ENCODE measurements around the gene NLRP6. TPM values are rescaled to one million over a fixed set of nuclear protein-coding genes. Genes with fewer than 3 reads are reported as not detected.
"Not testable (repeated sequence)": the region's sequence is repeated elsewhere in the genome, so short reads cannot be mapped to it uniquely, and the experiment has no call there.

Gene NLRP6
- total RNA-seq, 4 donors from 2014 or later: 0.75 to 1.3 TPM; not detected in 2

DNA sequence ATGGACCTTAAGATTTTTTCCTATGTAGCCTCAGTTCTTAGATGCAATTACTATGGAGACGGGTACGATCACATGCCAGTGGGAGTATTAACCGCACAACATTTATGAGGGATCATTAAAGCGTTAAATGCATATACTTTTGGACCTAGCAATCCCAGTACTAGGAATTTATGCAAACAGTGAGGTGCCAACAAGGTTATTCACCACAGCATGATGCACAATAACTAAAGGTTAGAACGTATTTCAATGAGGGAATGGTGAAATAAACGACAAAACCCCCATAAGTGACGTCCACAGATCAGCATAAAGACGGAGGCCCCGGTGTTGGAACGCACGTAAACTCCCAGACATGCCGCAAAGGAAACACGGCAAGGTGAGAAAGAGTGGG is 42.6 kb upstream of the NLRP6 start:
- TF ChIP-seq, protein P1, sequence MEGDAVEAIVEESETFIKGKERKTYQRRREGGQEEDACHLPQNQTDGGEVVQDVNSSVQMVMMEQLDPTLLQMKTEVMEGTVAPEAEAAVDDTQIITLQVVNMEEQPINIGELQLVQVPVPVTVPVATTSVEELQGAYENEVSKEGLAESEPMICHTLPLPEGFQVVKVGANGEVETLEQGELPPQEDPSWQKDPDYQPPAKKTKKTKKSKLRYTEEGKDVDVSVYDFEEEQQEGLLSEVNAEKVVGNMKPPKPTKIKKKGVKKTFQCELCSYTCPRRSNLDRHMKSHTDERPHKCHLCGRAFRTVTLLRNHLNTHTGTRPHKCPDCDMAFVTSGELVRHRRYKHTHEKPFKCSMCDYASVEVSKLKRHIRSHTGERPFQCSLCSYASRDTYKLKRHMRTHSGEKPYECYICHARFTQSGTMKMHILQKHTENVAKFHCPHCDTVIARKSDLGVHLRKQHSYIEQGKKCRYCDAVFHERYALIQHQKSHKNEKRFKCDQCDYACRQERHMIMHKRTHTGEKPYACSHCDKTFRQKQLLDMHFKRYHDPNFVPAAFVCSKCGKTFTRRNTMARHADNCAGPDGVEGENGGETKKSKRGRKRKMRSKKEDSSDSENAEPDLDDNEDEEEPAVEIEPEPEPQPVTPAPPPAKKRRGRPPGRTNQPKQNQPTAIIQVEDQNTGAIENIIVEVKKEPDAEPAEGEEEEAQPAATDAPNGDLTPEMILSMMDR (IDR thresholded peaks at IDR 0.05): no peak
- TF ChIP-seq POLR2A (IDR thresholded peaks at IDR 0.05): no peak
- H3K4me1 ChIP-seq: peaks cover 11 to 35% (median 22%) of the 10 kb centered on the region in 3 donors
- H3K9me3 ChIP-seq: no peaks in the 10 kb centered on the region
- no peak for DNase-seq
- 3 to 5% methylated on average over 13 of the region's 13 CpGs for WGBS, 2 donors
- peak overlapping the region; percentile 87 to 99 (median 98) for H3K27ac ChIP-seq
- intact Hi-C loops (cut with DNase I): loop anchor here (10.0 kb wide), 1 partner anchor 269 kb away; the partner anchor contains the start of gene RNH1
- H3K27me3 ChIP-seq: no peaks in the 10 kb centered on the region
- peak overlapping the region; percentile 60 to 87 (median 84) for H3K4me3 ChIP-seq
- H3K36me3 ChIP-seq: peaks cover 0 to 33% (median 0%) of the 10 kb centered on the region in 3 donors

DNA sequence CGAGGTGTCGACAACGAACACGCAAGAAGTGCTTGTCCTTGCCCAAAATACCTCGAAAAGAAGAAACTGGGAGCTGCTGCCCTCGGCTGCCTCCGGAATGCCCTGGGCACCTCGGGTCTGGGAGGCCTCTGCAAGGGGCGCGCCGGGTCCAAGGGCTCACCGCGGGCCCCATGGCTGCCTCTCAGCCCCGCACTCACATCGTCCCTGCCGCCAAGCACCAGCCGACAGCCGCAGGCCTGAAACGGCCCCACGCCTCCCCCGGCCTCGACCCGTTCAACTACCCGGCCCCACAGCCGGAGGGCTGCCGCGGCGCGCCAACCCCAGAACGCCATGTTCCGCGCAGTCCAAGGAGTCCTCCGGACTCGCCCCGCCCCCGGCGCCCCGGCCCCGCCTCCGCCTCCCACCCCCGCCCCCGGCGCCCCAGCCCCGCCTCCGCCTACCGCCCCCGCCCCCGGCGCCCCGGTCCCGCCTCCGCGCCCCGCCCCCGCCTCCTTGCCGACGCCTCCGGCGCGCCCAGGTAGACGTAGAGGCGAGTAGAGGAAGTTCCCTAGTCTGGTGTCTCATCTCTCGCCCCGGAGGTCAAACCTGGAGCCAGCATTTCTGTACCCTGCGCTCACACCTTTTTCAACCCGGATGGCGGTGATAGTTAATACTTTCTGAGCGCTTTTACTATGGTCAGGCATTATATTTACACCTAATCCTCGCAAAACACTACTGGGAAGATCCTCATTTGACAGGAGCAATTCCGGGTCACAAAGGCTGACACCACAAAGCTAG is 42.0 kb upstream of the NLRP6 start, which contains the start of gene SIRT3:
Gene SIRT3 (minus strand): TSS at position 346 of the 777 bp plus-strand sequence. CDS start 14 bp downstream, at position 332.
- 0% methylated on average over 5 to 29 of the region's 70 CpGs for WGBS, 2 donors
- Histone ChIP-seq H3K4me3 (peak within 1 kb of the TSS; percentile 60 to 87 (median 84)), H3K9me3 (no peaks in the 10 kb centered on the region), H3K4me1 (peaks cover 11 to 35% (median 22%) of the 10 kb centered on the region in 3 donors), H3K27ac (peak within 1 kb of the TSS; percentile 87 to 99 (median 98)), H3K36me3 (peaks cover 0 to 33% (median 5%) of the 10 kb centered on the region in 3 donors), H3K27me3 (no peaks in the 10 kb centered on the region)
- TF ChIP-seq, protein P1 (IDR thresholded peaks at IDR 0.05): peak in 3 of 6 experiments; percentile 24 to 37 (median 36)
- peak in 2 of 4 donors; percentile 17 to 62 for TF ChIP-seq POLR2A (IDR thresholded peaks at IDR 0.05)
- intact Hi-C loops (cut with DNase I): loop anchor here (10.0 kb wide), 1 partner anchor 269 kb away; the partner anchor contains the start of gene RNH1
- DNase-seq: peak; percentile 48

DNA sequence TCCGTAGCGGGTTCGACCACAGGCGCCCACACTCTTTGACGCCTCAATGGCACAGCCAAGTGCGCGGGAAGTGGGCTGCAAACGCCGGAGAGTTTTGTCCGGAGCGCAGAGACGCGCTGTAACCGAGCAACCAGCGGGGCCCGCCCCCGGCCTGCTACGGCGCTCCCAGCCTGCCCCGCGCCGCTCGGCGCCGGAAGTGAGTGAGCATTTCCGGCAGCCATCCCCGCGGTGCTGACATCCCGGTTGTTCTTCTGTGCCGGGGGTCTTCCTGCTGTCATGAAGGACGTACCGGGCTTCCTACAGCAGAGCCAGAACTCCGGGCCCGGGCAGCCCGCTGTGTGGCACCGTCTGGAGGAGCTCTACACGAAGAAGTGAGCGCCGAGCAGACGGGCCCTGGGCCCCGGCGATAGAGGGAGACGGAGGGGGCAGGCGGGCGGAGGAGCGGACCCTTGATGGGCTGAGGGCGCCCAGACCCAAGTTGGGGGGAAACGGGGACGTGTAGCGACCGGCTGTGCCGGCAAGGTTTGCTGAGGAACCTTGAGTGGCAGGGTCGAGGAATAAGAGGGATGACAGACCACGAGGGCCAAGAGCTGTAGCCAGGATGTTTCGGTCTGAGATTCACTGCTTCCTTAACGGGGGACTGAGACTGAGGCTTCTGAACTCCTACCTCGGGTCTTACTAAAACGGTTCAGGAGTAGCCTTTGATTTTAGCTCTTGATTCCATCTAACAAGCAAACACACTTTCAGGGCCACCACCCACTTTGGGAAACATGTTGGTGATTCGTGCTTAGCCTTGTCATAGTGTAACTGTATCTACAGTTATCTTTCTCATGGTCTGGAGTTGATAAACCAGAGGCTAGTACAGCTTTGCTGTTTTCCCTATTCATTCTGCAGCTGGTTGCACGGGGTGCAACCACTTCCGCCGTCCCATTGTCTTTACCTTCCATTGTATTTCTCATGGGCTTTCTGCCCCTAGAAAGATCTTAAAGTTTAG is 41.1 kb upstream of the NLRP6 start, which contains the start of gene PSMD13:
Gene PSMD13 (plus strand): TSS at position 203 of the 994 bp plus-strand sequence. CDS start 74 bp downstream, at position 277.
- intact Hi-C loops (cut with DNase I): loop anchor here (10.0 kb wide), 1 partner anchor 268 kb away; the partner anchor contains the start of gene RNH1
- peak within 1 kb of the TSS; percentile 60 to 87 (median 84) for H3K4me3 ChIP-seq
- peak within 1 kb of the TSS; percentile 87 to 99 (median 98) for H3K27ac ChIP-seq
- no peaks in the 10 kb centered on the region for H3K9me3 ChIP-seq
- TF ChIP-seq POLR2A (IDR thresholded peaks at IDR 0.05): peak in 2 of 4 donors; percentile 19 to 63
- TF ChIP-seq, protein P1 (IDR thresholded peaks at IDR 0.05): no peak
- H3K4me1 ChIP-seq: peaks cover 11 to 35% (median 22%) of the 10 kb centered on the region in 3 donors
- no peaks in the 10 kb centered on the region for H3K27me3 ChIP-seq
- peak; percentile 34 for DNase-seq
- 3 to 9% methylated on average over 10 to 13 of the region's 62 CpGs for WGBS, 2 donors
- H3K36me3 ChIP-seq: peaks cover 0 to 36% (median 9%) of the 10 kb centered on the region in 3 donors

DNA sequence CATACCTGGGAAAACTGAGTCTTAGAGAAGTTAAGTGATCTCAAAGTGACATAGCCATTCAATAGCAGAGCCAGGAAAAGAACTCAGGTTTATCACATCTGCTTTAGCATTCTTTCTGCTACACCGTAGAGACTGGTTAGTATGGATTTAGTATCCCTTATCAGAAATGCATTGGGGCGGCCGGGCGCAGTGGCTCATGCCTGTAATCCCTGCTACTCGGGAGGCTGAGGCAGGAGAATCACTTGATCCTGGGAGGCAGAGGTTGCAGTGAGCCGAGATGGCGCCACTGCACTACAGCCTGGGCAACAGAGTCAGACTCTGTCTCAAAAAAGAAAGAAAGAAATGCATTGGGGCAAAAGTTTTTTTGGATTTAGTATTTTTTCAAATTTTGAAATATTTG is 39.9 kb upstream of the NLRP6 start:
- intact Hi-C loops (cut with DNase I): loop anchor here (10.0 kb wide), 1 partner anchor 266 kb away; the partner anchor contains the start of gene RNH1
- WGBS, 2 donors: 81 to 97% methylated on average over 3 to 7 of the region's 7 CpGs
- H3K9me3 ChIP-seq: not testable (repeated sequence)

DNA sequence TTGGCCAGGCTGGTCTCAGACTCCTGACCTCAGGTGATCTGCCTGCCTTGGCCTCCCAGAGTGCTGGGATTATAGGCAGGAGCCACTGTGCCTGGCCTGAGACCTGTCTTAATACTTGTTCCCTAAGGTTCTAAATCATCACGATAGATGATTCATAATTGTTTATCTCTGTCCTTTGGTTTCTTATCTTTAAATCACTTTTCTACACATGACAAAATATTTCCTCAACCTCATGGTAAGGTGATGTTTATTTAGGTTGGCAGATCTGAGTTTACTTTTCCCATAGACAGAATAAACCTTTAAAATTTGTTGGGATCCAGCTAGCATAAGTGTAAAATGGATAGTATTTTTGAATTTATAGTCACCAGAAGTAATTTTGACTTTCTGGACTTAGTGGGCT is 37.9 kb upstream of the NLRP6 start:
- Histone ChIP-seq H3K27ac (no peak overlapping the region), H3K4me3 (no peak overlapping the region), H3K9me3 (no peaks in the 10 kb centered on the region), H3K27me3 (no peaks in the 10 kb centered on the region), H3K4me1 (peaks cover 11 to 25% (median 16%) of the 10 kb centered on the region in 3 donors), H3K36me3 (peaks cover 4 to 60% (median 20%) of the 10 kb centered on the region in 3 donors)
- DNase-seq: no peak
- 67 to 69% methylated on average over 1 of the region's 1 CpG for WGBS, 2 donors
- TF ChIP-seq, protein P1 (IDR thresholded peaks at IDR 0.05): no peak
- TF ChIP-seq POLR2A (IDR thresholded peaks at IDR 0.05): no peak
- intact Hi-C loops (cut with DNase I): no loop called here

More for the DNA sequence above, 39.9 kb upstream of the NLRP6 start:
- not testable (repeated sequence) for H3K4me3 ChIP-seq, DNase-seq, H3K27me3 ChIP-seq, H3K27ac ChIP-seq
- peaks cover 0 to 41% (median 9%) of the 10 kb centered on the region in 3 donors for H3K36me3 ChIP-seq
- peaks cover 11 to 35% (median 22%) of the 10 kb centered on the region in 3 donors for H3K4me1 ChIP-seq

Data from esophagus squamous epithelium (tissue), 5 donors.